Measurements from ENCODE around the gene PALLD. TPM values are rescaled to one million over a fixed set of nuclear protein-coding genes. Genes with fewer than 3 reads are reported as not detected.

PALLD gene
- total RNA-seq, 1 experiment from 2014 or later: 26.7 TPM

GRCh38 chr4:168574581-168575295 is 77.9 kb downstream of the PALLD start:
- Histone ChIP-seq H3K36me3 (ENCODE audit: low read depth, low read length) (no peaks in the 10 kb centered on the region), H3F3A (ENCODE audit: low read length, unreplicated experiment) (peaks cover 6% of the 10 kb centered on the region), H4K20me1 (ENCODE audit: low read length) (no peaks in the 10 kb centered on the region), H3K4me3 (ENCODE audit: low read length) (no peak overlapping the region), H3K9me3 (ENCODE audit: low read length) (no peaks in the 10 kb centered on the region), H3K9me2 (replicated peaks; ENCODE audit: low read length) (no peaks in the 10 kb centered on the region), H3K4me2 (ENCODE audit: low read length) (peak overlapping the region; percentile 47), H3K79me2 (ENCODE audit: low read length) (no peaks in the 10 kb centered on the region), H3K9ac (ENCODE audit: low read length) (no peak overlapping the region), H3K4me1 (ENCODE audit: insufficient read depth, low read length) (peaks cover 23% of the 10 kb centered on the region), H3K27me3 (ENCODE audit: low read length) (no peaks in the 10 kb centered on the region), H2AFZ (ENCODE audit: low read length) (no peak overlapping the region), H3K27ac (ENCODE audit: low read length) (peak overlapping the region; percentile 28; the same call in 1 of the 2 replicates)
- DNase-seq (peak; percentile 84), ATAC-seq (peak; percentile 72)
- CTCF ChIA-PET: interaction anchor here (0.8 kb wide), 1 partner anchor 347 kb away, joined by 3 read pairs; no protein-coding TSS in a partner anchor
- no TSS peak for BruUV-seq (replicated peaks)
- TF ChIP-seq, protein P1, sequence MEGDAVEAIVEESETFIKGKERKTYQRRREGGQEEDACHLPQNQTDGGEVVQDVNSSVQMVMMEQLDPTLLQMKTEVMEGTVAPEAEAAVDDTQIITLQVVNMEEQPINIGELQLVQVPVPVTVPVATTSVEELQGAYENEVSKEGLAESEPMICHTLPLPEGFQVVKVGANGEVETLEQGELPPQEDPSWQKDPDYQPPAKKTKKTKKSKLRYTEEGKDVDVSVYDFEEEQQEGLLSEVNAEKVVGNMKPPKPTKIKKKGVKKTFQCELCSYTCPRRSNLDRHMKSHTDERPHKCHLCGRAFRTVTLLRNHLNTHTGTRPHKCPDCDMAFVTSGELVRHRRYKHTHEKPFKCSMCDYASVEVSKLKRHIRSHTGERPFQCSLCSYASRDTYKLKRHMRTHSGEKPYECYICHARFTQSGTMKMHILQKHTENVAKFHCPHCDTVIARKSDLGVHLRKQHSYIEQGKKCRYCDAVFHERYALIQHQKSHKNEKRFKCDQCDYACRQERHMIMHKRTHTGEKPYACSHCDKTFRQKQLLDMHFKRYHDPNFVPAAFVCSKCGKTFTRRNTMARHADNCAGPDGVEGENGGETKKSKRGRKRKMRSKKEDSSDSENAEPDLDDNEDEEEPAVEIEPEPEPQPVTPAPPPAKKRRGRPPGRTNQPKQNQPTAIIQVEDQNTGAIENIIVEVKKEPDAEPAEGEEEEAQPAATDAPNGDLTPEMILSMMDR (conservative IDR thresholded peaks at IDR 0.05; ENCODE audit: low read depth, low read length): no peak
- no peak for TF ChIP-seq EZH2phosphoT487 (IDR thresholded peaks at IDR 0.05; ENCODE audit: borderline replicate concordance, low read length)
- no peak for TF ChIP-seq EZH2 (IDR thresholded peaks at IDR 0.05; ENCODE audit: low read length, unreplicated experiment)
- intact Hi-C loops (cut with micrococcal nuclease): no loop called here
- POLR2A ChIA-PET (ENCODE audit: unreplicated experiment): no interaction called here

DNA sequence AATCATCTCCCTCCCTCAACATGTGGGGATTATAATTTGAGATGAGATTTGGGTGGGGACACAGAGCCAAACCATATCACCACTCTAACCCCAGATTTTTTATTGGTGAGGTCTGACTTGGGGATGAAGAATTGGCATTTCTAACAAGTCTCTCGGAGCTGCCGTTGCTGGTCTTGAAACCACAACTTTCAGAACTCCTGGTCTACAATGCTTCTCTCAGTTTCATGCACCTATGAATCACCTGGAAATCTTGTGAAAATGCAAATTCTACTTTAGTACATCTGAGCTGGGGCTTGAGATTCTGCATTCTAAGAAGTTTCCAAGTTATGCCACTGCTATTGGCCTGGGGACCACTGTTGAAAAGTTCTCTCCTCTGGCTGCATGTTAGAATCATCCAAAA is 78.6 kb downstream of the PALLD start:
- ATAC-seq: no peak
- Histone ChIP-seq H3K9ac (ENCODE audit: low read length) (no peak overlapping the region), H3K9me2 (replicated peaks; ENCODE audit: low read length) (no peaks in the 10 kb centered on the region), H3K4me3 (ENCODE audit: low read length) (no peak overlapping the region), H3K4me2 (ENCODE audit: low read length) (no peak overlapping the region), H3K79me2 (ENCODE audit: low read length) (no peaks in the 10 kb centered on the region), H3K9me3 (ENCODE audit: low read length) (no peaks in the 10 kb centered on the region), H3K36me3 (ENCODE audit: low read depth, low read length) (no peaks in the 10 kb centered on the region), H3K27ac (ENCODE audit: low read length) (no peak overlapping the region), H4K20me1 (ENCODE audit: low read length) (no peaks in the 10 kb centered on the region), H3K4me1 (ENCODE audit: insufficient read depth, low read length) (peaks cover 16% of the 10 kb centered on the region), H3K27me3 (ENCODE audit: low read length) (no peaks in the 10 kb centered on the region), H3F3A (ENCODE audit: low read length, unreplicated experiment) (peaks cover 6% of the 10 kb centered on the region), H2AFZ (ENCODE audit: low read length) (no peak overlapping the region)
- intact Hi-C loops (cut with micrococcal nuclease): no loop called here
- ChIA-PET POLR2A (ENCODE audit: unreplicated experiment) (no interaction called here), CTCF (interaction anchor here (0.8 kb wide), 1 partner anchor 346 kb away, joined by 3 read pairs; no protein-coding TSS in a partner anchor)
- BruUV-seq (replicated peaks): no TSS peak
- DNase-seq: no peak
- TF ChIP-seq, protein P1 (conservative IDR thresholded peaks at IDR 0.05; ENCODE audit: low read depth, low read length): no peak
- TF ChIP-seq EZH2phosphoT487 (IDR thresholded peaks at IDR 0.05; ENCODE audit: borderline replicate concordance, low read length): no peak
- TF ChIP-seq EZH2 (IDR thresholded peaks at IDR 0.05; ENCODE audit: low read length, unreplicated experiment): no peak

GRCh38 chr4:168577624-168578023 is 80.8 kb downstream of the PALLD start:
- TF ChIP-seq EZH2phosphoT487 (IDR thresholded peaks at IDR 0.05; ENCODE audit: borderline replicate concordance, low read length) (no peak), EZH2 (IDR thresholded peaks at IDR 0.05; ENCODE audit: low read length, unreplicated experiment) (no peak)
- TF ChIP-seq, protein P1 (conservative IDR thresholded peaks at IDR 0.05; ENCODE audit: low read depth, low read length): no peak
- no peak overlapping the region for H3K4me2 ChIP-seq (ENCODE audit: low read length)
- no TSS peak for BruUV-seq (replicated peaks)
- no peaks in the 10 kb centered on the region for H4K20me1 ChIP-seq (ENCODE audit: low read length)
- ATAC-seq: no peak
- H3F3A ChIP-seq (ENCODE audit: low read length, unreplicated experiment): peaks cover 6% of the 10 kb centered on the region
- no peak overlapping the region for H2AFZ ChIP-seq (ENCODE audit: low read length)
- H3K27me3 ChIP-seq (ENCODE audit: low read length): no peaks in the 10 kb centered on the region
- H3K9me3 ChIP-seq (ENCODE audit: low read length): no peaks in the 10 kb centered on the region
- ChIA-PET POLR2A (ENCODE audit: unreplicated experiment) (no interaction called here), CTCF (no interaction called here)
- no peaks in the 10 kb centered on the region for H3K79me2 ChIP-seq (ENCODE audit: low read length)
- intact Hi-C loops (cut with micrococcal nuclease): no loop called here
- H3K4me1 ChIP-seq (ENCODE audit: insufficient read depth, low read length): peaks cover 15% of the 10 kb centered on the region
- H3K27ac ChIP-seq (ENCODE audit: low read length): no peak overlapping the region
- no peaks in the 10 kb centered on the region for H3K36me3 ChIP-seq (ENCODE audit: low read depth, low read length)
- no peak for DNase-seq
- no peaks in the 10 kb centered on the region for H3K9me2 ChIP-seq (replicated peaks; ENCODE audit: low read length)
- no peak overlapping the region for H3K9ac ChIP-seq (ENCODE audit: low read length)
- H3K4me3 ChIP-seq (ENCODE audit: low read length): no peak overlapping the region
